Natural killer cell treated with Interleukin-12 subunit alpha and Interleukin-12 subunit beta and Interleukin-15 and Interleukin-18, amount 100 ng/mL, for 72 hours (primary cell): ENCODE results near the gene CPEB3. TPM values are rescaled to one million over a fixed set of nuclear protein-coding genes. Genes with fewer than 3 reads are reported as not detected.
A peak's percentile ranks its signal among the peaks of the same experiment; 100 is the strongest.
"Not testable (repeated sequence)": the region's sequence is repeated elsewhere in the genome, so short reads cannot be mapped to it uniquely, and the experiment has no call there.

Experiments
- ATAC-seq, 2 donors: fragments of 150-1000 bp; cut with Tn5 transposase in 1 of 2; sonication (Bioruptor Pico), chemical (Tn5 transposase) in 1 of 2; 2 replicates each; pipeline ENCODE4 v1.10.0; 2021
- DNase-seq: peaks from one replicate; pipeline ENCODE4 v3.0.0; 2022; ENCODE audit warnings: low spot score
- H3K27ac Mint-ChIP-seq, 2 donors: 1 replicate in 1 of 2; 2 replicates in 1 of 2; pipeline ENCODE4 v1.8.0; 2022; ENCODE audit warnings: mixed read lengths in 2 of 2, mild to moderate bottlenecking in 1 of 2, moderate library complexity in 1 of 2
- H3K27me3 Mint-ChIP-seq, 2 donors: 1 replicate in 1 of 2; 2 replicates in 1 of 2; pipeline ENCODE4 v1.8.0; 2022; ENCODE audit warnings: mixed read lengths in 2 of 2
- H3K36me3 Mint-ChIP-seq: one replicate; pipeline ENCODE4 v1.8.0; 2022; ENCODE audit warnings: mixed read lengths
- H3K4me1 Mint-ChIP-seq, 2 donors: 1 replicate in 1 of 2; 2 replicates in 1 of 2; pipeline ENCODE4 v1.8.0; 2022; ENCODE audit warnings: low read depth in 2 of 2, mixed read lengths in 2 of 2, mild to moderate bottlenecking in 1 of 2
- H3K4me3 Mint-ChIP-seq: one replicate; pipeline ENCODE4 v1.8.0; 2022; ENCODE audit warnings: mixed read lengths
- H3K9me3 Mint-ChIP-seq: 2 replicates; pipeline ENCODE4 v1.8.0; 2022; ENCODE audit warnings: mixed read lengths
- total RNA-seq, 2 donors: library from RNA; stranded (reverse); gene quantifications; one replicate each; pipeline ENCODE4 v1.2.3, GENCODE V29; 2022

The CPEB3 gene
- total RNA-seq, 2 donors from 2014 or later: 4.0 to 4.8 TPM

GRCh38 chr10:92075829-92076228 is 215.0 kb downstream of the CPEB3 start:
- H3K36me3 Mint-ChIP-seq: peaks cover 6% of the 10 kb centered on the region
- H3K9me3 Mint-ChIP-seq: no peaks in the 10 kb centered on the region
- DNase-seq (no peak), ATAC-seq (no peak)
- H3K27me3 Mint-ChIP-seq: no peaks in the 10 kb centered on the region
- H3K27ac Mint-ChIP-seq: no peak overlapping the region
- no peak overlapping the region for H3K4me3 Mint-ChIP-seq
- no peaks in the 10 kb centered on the region for H3K4me1 Mint-ChIP-seq

GRCh38 chr10:92074126-92074887 is 216.6 kb downstream of the CPEB3 start:
- DNase-seq: no peak
- Mint-ChIP-seq H3K27ac (no peak overlapping the region), H3K36me3 (no peaks in the 10 kb centered on the region), H3K4me3 (no peak overlapping the region), H3K9me3 (no peaks in the 10 kb centered on the region), H3K4me1 (no peaks in the 10 kb centered on the region), H3K27me3 (no peaks in the 10 kb centered on the region)
- ATAC-seq: no peak

- Mint-ChIP-seq H3K36me3 (no peaks in the 10 kb centered on the region), H3K4me1 (no peaks in the 10 kb centered on the region), H3K27me3 (no peaks in the 10 kb centered on the region), H3K27ac (no peak overlapping the region), H3K4me3 (no peak overlapping the region), H3K9me3 (no peaks in the 10 kb centered on the region)
- no peak for ATAC-seq
- no peak for DNase-seq
Measured at GRCh38 chr10:92068900-92069299, 222.0 kb downstream of the CPEB3 start.

GRCh38 chr10:92066386-92066785 is 224.5 kb downstream of the CPEB3 start:
- no peaks in the 10 kb centered on the region for H3K27me3 Mint-ChIP-seq
- H3K9me3 Mint-ChIP-seq: no peaks in the 10 kb centered on the region
- no peak for ATAC-seq
- no peak overlapping the region for H3K27ac Mint-ChIP-seq
- H3K36me3 Mint-ChIP-seq: no peaks in the 10 kb centered on the region
- no peak for DNase-seq
- H3K4me1 Mint-ChIP-seq: no peaks in the 10 kb centered on the region
- no peak overlapping the region for H3K4me3 Mint-ChIP-seq

GRCh38 chr10:92064506-92064905 is 226.4 kb downstream of the CPEB3 start:
- no peak for ATAC-seq
- Mint-ChIP-seq H3K4me1 (no peaks in the 10 kb centered on the region), H3K4me3 (no peak overlapping the region)

GRCh38 chr10:92062273-92062672 is 228.6 kb downstream of the CPEB3 start:
- ATAC-seq (no peak), DNase-seq (no peak)
- no peaks in the 10 kb centered on the region for H3K4me1 Mint-ChIP-seq
- no peaks in the 10 kb centered on the region for H3K9me3 Mint-ChIP-seq
- H3K4me3 Mint-ChIP-seq: no peak overlapping the region
- no peaks in the 10 kb centered on the region for H3K36me3 Mint-ChIP-seq
- no peak overlapping the region for H3K27ac Mint-ChIP-seq
- no peaks in the 10 kb centered on the region for H3K27me3 Mint-ChIP-seq

More at GRCh38 chr10:92064506-92064905, 226.4 kb downstream of the CPEB3 start:
- Mint-ChIP-seq H3K27ac (no peak overlapping the region), H3K9me3 (no peaks in the 10 kb centered on the region), H3K36me3 (no peaks in the 10 kb centered on the region), H3K27me3 (no peaks in the 10 kb centered on the region)
- DNase-seq: no peak

- Mint-ChIP-seq H3K4me1 (no peaks in the 10 kb centered on the region), H3K36me3 (no peaks in the 10 kb centered on the region), H3K27me3 (no peaks in the 10 kb centered on the region), H3K27ac (no peak overlapping the region), H3K9me3 (no peaks in the 10 kb centered on the region), H3K4me3 (no peak overlapping the region)
- DNase-seq (no peak), ATAC-seq (no peak)
Measured at GRCh38 chr10:92054807-92055206, 236.1 kb downstream of the CPEB3 start.

- Mint-ChIP-seq H3K27me3 (no peaks in the 10 kb centered on the region), H3K36me3 (no peaks in the 10 kb centered on the region), H3K27ac (no peak overlapping the region), H3K4me1 (peaks cover 7 to 8% of the 10 kb centered on the region in 2 donors), H3K9me3 (no peaks in the 10 kb centered on the region), H3K4me3 (no peak overlapping the region)
- ATAC-seq (no peak), DNase-seq (no peak)
Measured at GRCh38 chr10:92052741-92053140, 238.1 kb downstream of the CPEB3 start.

GRCh38 chr10:92052088-92052487 is 238.8 kb downstream of the CPEB3 start:
- Mint-ChIP-seq H3K9me3 (no peaks in the 10 kb centered on the region), H3K4me1 (peaks cover 9 to 11% of the 10 kb centered on the region in 2 donors), H3K27me3 (no peaks in the 10 kb centered on the region), H3K4me3 (no peak overlapping the region), H3K27ac (no peak overlapping the region), H3K36me3 (no peaks in the 10 kb centered on the region)
- ATAC-seq (peak in 1 of 2 donors; percentile 30), DNase-seq (no peak)

- H3K9me3 Mint-ChIP-seq: peaks cover 3% of the 10 kb centered on the region
- no peaks in the 10 kb centered on the region for H3K27me3 Mint-ChIP-seq
- H3K4me3 Mint-ChIP-seq: no peak overlapping the region
- no peak for DNase-seq
- peaks cover 9 to 15% of the 10 kb centered on the region in 2 donors for H3K4me1 Mint-ChIP-seq
- H3K27ac Mint-ChIP-seq: no peak overlapping the region
- H3K36me3 Mint-ChIP-seq: no peaks in the 10 kb centered on the region
- ATAC-seq: no peak
Measured at GRCh38 chr10:92047215-92047614, 243.7 kb downstream of the CPEB3 start.

GRCh38 chr10:92045641-92046106 is 245.2 kb downstream of the CPEB3 start:
- no peak for DNase-seq
- Mint-ChIP-seq H3K36me3 (no peaks in the 10 kb centered on the region), H3K27ac (no peak overlapping the region), H3K9me3 (peaks cover 3% of the 10 kb centered on the region), H3K4me1 (peaks cover 9 to 15% of the 10 kb centered on the region in 2 donors), H3K27me3 (no peaks in the 10 kb centered on the region), H3K4me3 (no peak overlapping the region)
- peak in 1 of 2 donors; percentile 15 for ATAC-seq

- no peak overlapping the region for H3K4me3 Mint-ChIP-seq
- no peaks in the 10 kb centered on the region for H3K36me3 Mint-ChIP-seq
- no peaks in the 10 kb centered on the region for H3K27me3 Mint-ChIP-seq
- no peak for DNase-seq
- peaks cover 3% of the 10 kb centered on the region for H3K9me3 Mint-ChIP-seq
- no peak for ATAC-seq
- no peak overlapping the region for H3K27ac Mint-ChIP-seq
- peaks cover 0 to 5% of the 10 kb centered on the region in 2 donors for H3K4me1 Mint-ChIP-seq
Measured at GRCh38 chr10:92042541-92042940, 248.3 kb downstream of the CPEB3 start.

- DNase-seq (no peak), ATAC-seq (no peak)
- no peak overlapping the region for H3K4me3 Mint-ChIP-seq
- H3K9me3 Mint-ChIP-seq: peaks cover 2% of the 10 kb centered on the region
- H3K36me3 Mint-ChIP-seq: peaks cover 4% of the 10 kb centered on the region
- no peaks in the 10 kb centered on the region for H3K27me3 Mint-ChIP-seq
- H3K27ac Mint-ChIP-seq: no peak overlapping the region
- no peaks in the 10 kb centered on the region for H3K4me1 Mint-ChIP-seq
Measured at GRCh38 chr10:92038949-92039348, 251.9 kb downstream of the CPEB3 start.

- H3K27ac Mint-ChIP-seq, DNase-seq, H3K4me3 Mint-ChIP-seq, ATAC-seq, H3K4me1 Mint-ChIP-seq, H3K27me3 Mint-ChIP-seq, H3K9me3 Mint-ChIP-seq: not testable (repeated sequence)
- H3K36me3 Mint-ChIP-seq: peaks cover 15% of the 10 kb centered on the region
Measured at GRCh38 chr10:92033070-92033469, 257.8 kb downstream of the CPEB3 start.

- no peak for DNase-seq
- Mint-ChIP-seq H3K9me3 (no peaks in the 10 kb centered on the region), H3K27ac (no peak overlapping the region), H3K36me3 (peaks cover 28% of the 10 kb centered on the region), H3K27me3 (no peaks in the 10 kb centered on the region), H3K4me3 (no peak overlapping the region), H3K4me1 (no peaks in the 10 kb centered on the region)
- no peak for ATAC-seq
Measured at GRCh38 chr10:92031580-92031979, 259.3 kb downstream of the CPEB3 start.
